ACC112 (cell line): ENCODE data around the gene BTBD3.

Experiments
- H2AFZ ChIP-seq: fragments of 200-600 bp; sonication (generic); one replicate; pipeline ENCODE4 v1.6.0; 2017; ENCODE audit warnings: antibody characterized with exemption, low read length; ENCODE audit not compliant: unreplicated experiment
- H3K27ac ChIP-seq: fragments of 200-600 bp; sonication (generic); 2 replicates; pipeline ENCODE4 v1.5.1; 2014; ENCODE audit warnings: low read depth, mild to moderate bottlenecking, antibody characterized with exemption, low read length, moderate library complexity
- H3K27me3 ChIP-seq: fragments of 200-600 bp; sonication (generic); 2 replicates; pipeline ENCODE4 v1.6.1; 2014; ENCODE audit warnings: mild to moderate bottlenecking, antibody characterized with exemption, low read length, moderate library complexity, mixed read lengths; ENCODE audit not compliant: insufficient read depth
- H3K36me3 ChIP-seq: fragments of 200-600 bp; sonication (generic); 2 replicates; pipeline ENCODE4 v1.6.1; 2016; ENCODE audit warnings: mild to moderate bottlenecking, antibody characterized with exemption, low read length, moderate library complexity, mixed read lengths; ENCODE audit not compliant: insufficient read depth
- H3K4me1 ChIP-seq: fragments of 200-600 bp; sonication (generic); one replicate; pipeline ENCODE4 v1.6.1; 2016; ENCODE audit warnings: low read length, mixed read lengths; ENCODE audit not compliant: insufficient read depth, unreplicated experiment, control insufficient read depth
- H3K4me3 ChIP-seq: fragments of 200-600 bp; sonication (generic); 2 replicates; pipeline ENCODE4 v1.5.1; 2014; ENCODE audit warnings: mild to moderate bottlenecking, low read depth, low read length
- H3K79me2 ChIP-seq: fragments of 200-600 bp; sonication (generic); one replicate; pipeline ENCODE4 v1.6.0; 2016; ENCODE audit warnings: low read length; ENCODE audit not compliant: control insufficient read depth, unreplicated experiment, insufficient read depth

The BTBD3 gene

DNA sequence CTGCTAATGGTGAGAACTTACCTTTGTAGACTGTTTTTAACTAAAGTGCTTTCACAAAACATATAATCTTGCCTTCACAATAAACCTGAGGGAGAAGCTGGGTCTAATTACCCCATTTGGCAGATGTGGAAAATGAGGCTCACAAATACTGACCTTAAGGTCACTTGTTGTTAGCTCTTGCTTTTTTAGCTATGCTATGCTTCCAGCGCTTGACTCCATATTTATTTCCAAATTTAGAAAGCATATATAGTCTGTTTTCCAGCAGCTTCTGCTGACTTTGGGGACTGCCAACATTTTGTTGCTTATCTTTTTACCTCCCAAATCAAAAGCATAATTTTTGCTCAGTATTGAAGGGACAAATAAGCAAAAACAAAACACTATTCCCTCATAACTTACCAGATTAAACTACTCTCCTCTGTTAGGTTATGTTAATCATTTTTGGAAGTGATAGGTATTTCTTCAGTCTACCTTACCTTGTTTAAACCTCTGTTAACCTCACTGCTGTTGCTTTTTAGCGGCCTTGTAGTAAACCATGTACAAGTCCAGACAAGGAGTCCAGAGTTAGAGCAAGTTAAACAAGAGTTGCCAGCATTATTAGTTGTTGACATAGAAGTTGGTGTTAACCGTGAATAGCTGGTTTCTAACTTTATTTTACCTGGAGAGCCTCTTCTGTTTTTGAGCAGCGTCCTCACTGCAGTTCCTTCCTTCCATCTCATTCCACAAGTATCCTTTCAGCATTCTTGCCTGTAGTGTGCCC, 4.9 kb upstream of the BTBD3 start:
- Histone ChIP-seq H3K79me2 (peaks cover 40% of the 10 kb centered on the region), H3K4me1 (no peaks in the 10 kb centered on the region), H3K27me3 (no peaks in the 10 kb centered on the region), H3K27ac (no peak overlapping the region), H3K4me3 (no peak overlapping the region), H2AFZ (no peak overlapping the region), H3K36me3 (no peaks in the 10 kb centered on the region)

DNA sequence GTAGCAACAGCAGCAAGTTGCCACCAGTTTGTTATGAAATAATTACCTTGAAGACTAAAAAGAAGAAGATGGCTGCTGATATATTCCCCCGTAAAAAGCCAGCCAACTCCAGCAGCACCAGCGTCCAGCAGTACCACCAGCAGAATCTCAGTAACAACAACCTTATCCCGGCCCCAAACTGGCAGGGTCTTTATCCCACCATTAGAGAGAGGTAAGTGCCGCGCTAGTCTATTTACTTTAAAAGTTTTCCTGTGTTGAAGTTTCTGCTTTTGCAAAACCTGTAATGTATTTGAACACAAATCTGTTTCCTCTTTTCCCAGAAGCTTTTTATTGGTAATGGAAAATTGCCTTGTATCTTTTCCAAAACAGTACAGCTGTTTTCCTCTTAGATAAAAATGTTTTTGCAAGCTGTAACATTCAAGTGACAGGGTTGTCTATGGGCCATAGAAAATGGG, 725 bp downstream of the BTBD3 start:
- Histone ChIP-seq H2AFZ (no peak overlapping the region), H3K36me3 (no peaks in the 10 kb centered on the region), H3K4me3 (no peak overlapping the region), H3K4me1 (no peaks in the 10 kb centered on the region), H3K27me3 (no peaks in the 10 kb centered on the region), H3K27ac (no peak overlapping the region), H3K79me2 (peaks cover 21% of the 10 kb centered on the region)

DNA sequence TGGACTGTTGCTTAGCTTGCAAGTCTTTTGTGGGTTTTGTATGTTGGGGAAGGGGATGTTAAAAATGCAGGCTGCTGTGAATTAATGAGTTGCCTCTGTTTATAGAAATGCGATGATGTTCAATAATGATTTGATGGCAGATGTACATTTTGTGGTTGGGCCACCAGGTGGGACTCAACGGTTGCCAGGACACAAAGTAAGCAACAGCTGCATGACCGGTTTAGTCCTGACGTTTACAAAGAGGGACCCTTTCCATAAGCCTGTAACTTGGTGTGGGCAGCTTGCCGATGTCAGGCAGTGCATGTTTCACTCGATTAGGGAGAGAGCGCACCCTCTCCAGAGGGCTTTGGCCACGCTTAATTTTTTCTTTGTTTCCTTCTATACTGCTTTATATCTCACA, 1.3 kb downstream of the BTBD3 start:
- Histone ChIP-seq H3K27ac (no peak overlapping the region), H3K4me3 (no peak overlapping the region), H3K27me3 (no peaks in the 10 kb centered on the region), H3K36me3 (no peaks in the 10 kb centered on the region), H3K79me2 (peaks cover 16% of the 10 kb centered on the region), H2AFZ (no peak overlapping the region), H3K4me1 (no peaks in the 10 kb centered on the region)

DNA sequence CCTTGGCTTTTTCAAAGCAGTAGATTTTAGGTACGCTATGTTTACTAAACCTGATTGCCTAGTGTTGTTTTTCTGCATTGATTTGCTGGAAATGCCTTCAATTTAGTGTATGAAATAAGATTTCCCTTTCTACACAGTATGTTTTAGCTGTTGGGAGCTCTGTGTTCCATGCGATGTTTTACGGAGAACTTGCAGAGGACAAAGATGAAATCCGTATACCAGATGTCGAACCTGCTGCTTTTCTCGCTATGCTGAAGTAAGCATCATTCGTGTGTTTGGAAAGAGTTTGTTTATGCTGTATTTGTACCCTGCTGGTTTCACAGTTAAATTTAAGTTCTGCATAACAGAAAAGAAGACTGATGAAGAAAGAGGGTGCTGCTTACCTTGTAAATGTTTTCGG, 1.9 kb downstream of the BTBD3 start:
- H3K27ac ChIP-seq: no peak overlapping the region
- H3K79me2 ChIP-seq: peaks cover 15% of the 10 kb centered on the region

DNA sequence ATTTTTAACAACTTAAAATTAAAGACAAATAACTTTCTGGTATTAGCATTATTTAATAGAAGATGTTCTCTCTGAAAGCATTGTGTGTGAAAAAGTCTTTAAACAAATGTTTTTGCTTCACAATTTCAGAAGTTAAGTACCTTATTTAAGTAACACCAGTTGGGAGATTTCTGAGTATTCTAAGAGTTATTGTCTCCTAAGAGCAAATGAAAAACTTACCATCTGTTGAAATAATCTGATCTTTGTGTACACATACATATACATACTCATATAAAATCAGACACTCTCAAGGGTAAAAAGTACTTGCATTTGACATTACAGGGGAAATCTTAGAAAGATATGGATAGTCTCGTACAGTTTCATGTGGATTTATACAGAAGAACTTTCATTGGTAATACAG, 2.4 kb downstream of the BTBD3 start:
- H3K79me2 ChIP-seq: peaks cover 10% of the 10 kb centered on the region
- no peaks in the 10 kb centered on the region for H3K27me3 ChIP-seq
- no peak overlapping the region for H3K27ac ChIP-seq
- no peaks in the 10 kb centered on the region for H3K4me1 ChIP-seq
- no peak overlapping the region for H3K4me3 ChIP-seq
- no peak overlapping the region for H2AFZ ChIP-seq
- no peaks in the 10 kb centered on the region for H3K36me3 ChIP-seq

More for the DNA sequence above, 1.9 kb downstream of the BTBD3 start:
- no peaks in the 10 kb centered on the region for H3K4me1 ChIP-seq
- H2AFZ ChIP-seq: no peak overlapping the region
- no peaks in the 10 kb centered on the region for H3K27me3 ChIP-seq
- no peak overlapping the region for H3K4me3 ChIP-seq
- H3K36me3 ChIP-seq: no peaks in the 10 kb centered on the region

DNA sequence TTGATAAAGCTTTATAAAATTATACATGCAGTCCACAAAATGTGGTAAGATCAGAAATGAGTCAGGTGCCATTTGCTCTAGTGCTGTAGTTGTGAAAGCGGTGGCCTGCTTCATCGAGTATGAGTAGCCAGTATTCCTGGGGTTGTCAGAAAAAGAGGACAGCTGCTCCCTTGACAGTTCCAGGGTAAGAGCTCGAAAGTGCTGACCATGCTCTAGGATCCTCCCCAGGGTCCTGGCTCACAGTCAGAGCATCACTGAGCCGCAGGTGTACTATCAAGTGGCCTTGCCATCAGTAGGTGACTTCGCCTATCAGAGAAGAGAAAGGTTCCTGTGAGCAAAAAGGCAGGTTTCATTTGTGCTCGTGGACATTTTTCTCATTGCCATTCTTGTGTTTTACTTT, 3.6 kb downstream of the BTBD3 start:
- Histone ChIP-seq H3K4me1 (no peaks in the 10 kb centered on the region), H3K36me3 (no peaks in the 10 kb centered on the region), H2AFZ (no peak overlapping the region), H3K27ac (no peak overlapping the region), H3K79me2 (no peaks in the 10 kb centered on the region), H3K27me3 (no peaks in the 10 kb centered on the region), H3K4me3 (no peak overlapping the region)

DNA sequence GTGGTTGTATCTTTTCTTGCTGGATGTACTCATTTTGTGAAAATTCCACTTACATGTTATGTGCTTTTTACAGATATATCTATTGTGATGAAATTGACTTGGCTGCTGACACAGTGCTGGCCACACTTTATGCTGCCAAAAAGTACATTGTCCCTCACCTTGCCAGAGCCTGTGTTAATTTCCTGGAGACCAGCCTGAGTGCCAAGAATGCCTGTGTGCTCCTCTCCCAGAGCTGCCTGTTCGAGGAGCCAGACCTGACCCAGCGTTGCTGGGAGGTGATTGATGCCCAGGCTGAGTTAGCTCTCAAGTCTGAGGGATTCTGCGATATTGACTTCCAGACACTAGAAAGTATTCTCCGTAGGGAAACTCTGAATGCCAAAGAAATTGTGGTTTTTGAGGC, 4.9 kb downstream of the BTBD3 start:
- no peaks in the 10 kb centered on the region for H3K79me2 ChIP-seq
- no peak overlapping the region for H3K27ac ChIP-seq
- 0 out of 2 replicates have a peak, but pooled peaks cover under 1% of the 10 kb centered on the region for H3K36me3 ChIP-seq
- H3K4me1 ChIP-seq: no peaks in the 10 kb centered on the region
- no peak overlapping the region for H3K4me3 ChIP-seq
- H2AFZ ChIP-seq: no peak overlapping the region
- no peaks in the 10 kb centered on the region for H3K27me3 ChIP-seq

DNA sequence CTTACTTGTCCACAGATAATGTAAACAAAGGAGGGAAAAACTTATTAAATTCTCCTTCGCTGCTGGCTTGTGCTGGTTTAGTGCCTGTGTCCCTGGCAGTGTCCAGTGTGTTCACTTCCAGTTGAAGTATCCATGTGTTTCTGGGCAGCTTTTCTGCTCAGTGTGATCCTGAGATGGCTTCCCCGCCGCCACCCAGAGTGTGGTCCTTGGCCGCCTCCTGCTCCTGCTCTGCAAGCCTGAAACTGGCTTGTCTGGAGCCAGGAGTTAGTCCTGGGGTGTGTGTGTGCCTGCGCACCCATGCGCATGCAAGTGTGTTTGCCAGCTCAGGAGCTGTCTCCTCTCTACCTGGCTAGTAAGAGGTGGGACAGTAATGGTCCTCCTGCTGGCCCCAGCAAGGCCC, 7.2 kb downstream of the BTBD3 start:
- H3K27me3 ChIP-seq: no peaks in the 10 kb centered on the region
- no peaks in the 10 kb centered on the region for H3K79me2 ChIP-seq
- 0 out of 2 replicates have a peak, but pooled peaks cover 2% of the 10 kb centered on the region for H3K36me3 ChIP-seq
- H3K4me1 ChIP-seq: no peaks in the 10 kb centered on the region
- no peak overlapping the region for H2AFZ ChIP-seq
- no peak overlapping the region for H3K27ac ChIP-seq
- H3K4me3 ChIP-seq: no peak overlapping the region

DNA sequence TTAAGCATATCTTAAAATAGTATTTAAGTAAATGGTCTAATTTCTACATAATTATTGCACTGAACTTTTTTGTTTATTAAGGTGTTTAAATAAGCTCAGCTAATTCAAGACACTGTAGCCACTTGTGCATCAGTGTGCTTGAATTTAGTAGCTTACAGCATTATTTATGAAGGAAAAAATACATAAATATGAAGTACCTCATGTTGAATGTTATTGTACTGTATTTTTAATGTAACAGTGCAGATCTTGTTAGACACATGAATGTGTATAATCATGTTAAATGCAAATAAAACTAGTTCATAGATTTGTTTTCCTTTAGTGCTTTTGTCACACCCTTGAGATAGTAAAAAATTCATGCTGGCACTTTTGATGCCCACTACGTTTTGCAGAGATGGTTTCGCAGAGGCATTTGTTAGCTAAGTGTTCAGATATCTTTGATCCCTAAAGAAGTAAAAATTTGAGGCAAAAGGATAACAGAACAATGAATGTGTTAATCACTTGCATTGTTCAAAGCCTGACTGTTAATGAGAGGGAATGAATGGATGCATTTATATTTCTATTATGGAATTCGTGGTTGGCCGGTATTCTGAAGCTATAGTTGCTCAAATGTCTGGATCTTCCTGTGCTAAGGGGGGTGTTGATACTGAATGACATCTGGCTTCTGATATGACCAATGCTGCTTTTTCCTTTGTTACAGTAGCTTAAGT, 8.8 kb downstream of the BTBD3 start:
- Histone ChIP-seq H3K27ac (no peak overlapping the region), H3K4me3 (no peak overlapping the region), H3K27me3 (no peaks in the 10 kb centered on the region), H2AFZ (no peak overlapping the region), H3K79me2 (no peaks in the 10 kb centered on the region), H3K36me3 (0 out of 2 replicates have a peak, but pooled peaks cover 2% of the 10 kb centered on the region), H3K4me1 (no peaks in the 10 kb centered on the region)

DNA sequence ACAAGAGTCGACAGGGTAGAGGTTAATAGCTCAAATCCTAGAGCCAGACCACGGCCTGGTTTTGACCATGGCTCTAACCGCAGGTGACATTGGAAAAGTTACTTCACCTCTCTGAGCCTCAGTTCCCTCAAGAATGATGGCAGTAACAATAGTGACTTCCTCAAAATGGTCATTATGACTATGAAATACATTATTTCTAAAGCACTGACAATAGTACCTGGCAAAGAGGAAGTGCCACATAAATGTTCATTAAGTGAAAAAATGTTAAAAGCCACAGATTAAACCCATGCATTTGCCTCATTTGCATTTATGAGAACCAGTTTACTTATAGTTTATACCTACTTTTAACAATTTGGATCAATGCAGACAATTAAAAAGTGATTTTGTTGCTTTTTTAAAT, 12.3 kb downstream of the BTBD3 start:
- Histone ChIP-seq H3K4me1 (no peaks in the 10 kb centered on the region), H3K4me3 (no peak overlapping the region), H3K27ac (no peak overlapping the region), H3K36me3 (0 out of 2 replicates have a peak, but pooled peaks cover 2% of the 10 kb centered on the region), H3K79me2 (no peaks in the 10 kb centered on the region), H3K27me3 (no peaks in the 10 kb centered on the region), H2AFZ (no peak overlapping the region)
